ENCODE measurements around the gene SNAPC4.

- TF ChIP-seq POLR2A (IDR thresholded peaks at IDR 0.05) (no peak), CTCF (IDR thresholded peaks at IDR 0.05) (no peak)
These were observed 29.9 kb downstream of the SNAPC4 start for GRCh38 chr9:136370037-136370436.
